GM04503 (cell line): ENCODE measurements around the gene CELF1.

Source experiments
- DNase-seq: peaks from one replicate; pipeline ENCODE4 v3.0.0-alpha.2; 2012; ENCODE audit warnings: low read depth

Gene CELF1

DNA sequence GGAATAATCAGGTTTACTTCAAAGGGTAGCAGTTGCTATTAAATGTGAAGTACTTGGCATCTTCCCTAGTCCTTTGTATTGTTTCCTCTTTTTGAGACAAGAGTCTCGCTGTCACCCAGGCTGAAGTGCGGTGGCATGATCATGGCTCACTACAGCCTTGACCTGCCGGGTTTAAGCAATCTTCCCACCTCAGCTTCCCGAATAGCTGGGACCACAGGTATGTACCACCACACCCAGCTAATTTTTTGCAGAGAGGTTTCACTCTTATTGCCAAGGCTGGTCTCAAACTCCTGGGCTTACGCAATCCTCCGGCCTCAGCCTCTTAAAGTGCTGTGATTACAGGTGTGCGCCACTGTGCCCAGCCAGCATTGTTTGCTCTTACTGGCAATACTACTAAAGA, 67.8 kb downstream of the CELF1 start:
- DNase-seq, result no peak

DNA sequence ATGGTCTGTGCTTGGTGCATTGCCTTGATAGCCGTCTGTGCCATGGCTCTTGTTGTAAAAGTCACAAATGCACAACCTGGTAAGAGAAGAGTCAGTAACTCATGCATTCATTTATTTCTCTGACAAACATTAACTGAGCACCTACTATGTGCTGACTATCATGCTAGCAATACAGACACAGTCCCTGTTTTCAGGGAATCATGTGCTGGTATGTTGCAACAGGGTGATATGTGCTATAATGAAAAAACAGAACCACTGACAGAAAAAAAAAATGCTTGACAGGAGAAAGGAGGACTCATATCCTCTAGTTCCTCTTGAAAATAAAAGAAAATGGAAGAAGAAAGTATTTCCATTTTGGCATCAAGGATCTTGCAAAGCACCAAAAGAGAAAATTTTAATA, 69.5 kb downstream of the CELF1 start:
- no peak for DNase-seq

DNA sequence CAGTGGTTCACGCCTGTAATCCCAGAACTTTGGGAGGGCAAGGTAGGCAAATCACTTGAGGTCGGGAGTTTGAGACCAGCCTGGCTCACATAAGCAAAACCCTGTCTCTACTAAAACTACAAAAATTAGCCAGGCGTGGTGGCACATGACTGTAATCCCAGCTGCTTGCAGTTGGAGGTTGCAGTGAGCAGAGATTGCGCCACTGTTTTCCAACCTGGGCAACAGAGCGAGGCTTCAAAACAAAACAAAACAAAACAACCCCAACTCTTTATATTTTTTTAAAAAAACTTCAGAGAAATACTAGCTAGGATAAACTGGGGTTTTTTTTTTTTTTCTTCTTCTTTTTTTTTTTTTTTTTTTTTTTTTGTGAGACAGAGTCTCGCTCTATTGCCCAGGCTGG, 72.2 kb downstream of the CELF1 start:
- DNase-seq, result no peak

GRCh38 chr11:47478651-47479329, 74.1 kb downstream of the CELF1 start:
- DNase-seq, result no peak

DNA sequence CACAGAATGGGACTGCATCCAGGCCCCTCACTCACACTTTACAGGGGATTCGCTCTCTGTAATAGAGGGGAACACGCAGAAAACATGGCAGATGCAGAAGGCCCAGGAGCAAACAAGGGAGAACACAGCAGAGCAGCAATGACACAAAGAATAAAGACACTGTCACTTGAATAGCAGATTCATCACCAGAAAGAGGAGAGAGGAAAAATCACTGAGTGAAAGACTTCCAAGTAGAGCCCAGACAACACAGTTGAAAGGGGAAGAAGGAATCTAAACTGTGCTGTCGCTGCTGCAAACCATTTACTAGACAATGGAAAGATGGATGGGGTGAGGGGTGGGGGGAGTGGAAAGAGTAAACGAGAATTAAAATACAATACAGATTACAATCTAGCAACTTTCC, 75.2 kb downstream of the CELF1 start:
- no peak for DNase-seq

DNA sequence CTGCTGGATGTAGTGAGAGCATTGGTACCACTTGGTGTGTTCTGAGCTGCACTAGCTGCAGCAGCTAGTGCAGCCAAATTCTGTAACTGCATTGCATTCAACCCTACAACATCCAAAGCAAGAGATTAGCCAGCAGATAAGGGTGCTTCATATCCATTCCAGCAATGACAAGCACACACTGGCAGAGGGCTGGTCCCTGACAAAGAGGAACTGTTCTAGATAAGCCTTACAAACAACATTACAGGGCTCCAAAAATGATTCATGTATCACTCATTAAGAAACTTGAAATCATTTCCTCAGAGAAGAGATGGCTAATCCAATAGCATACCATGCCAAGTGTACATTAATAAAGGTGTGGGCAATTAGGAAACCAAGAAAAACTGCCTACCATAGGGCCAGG, 75.6 kb downstream of the CELF1 start:
- DNase-seq, result no peak

DNA sequence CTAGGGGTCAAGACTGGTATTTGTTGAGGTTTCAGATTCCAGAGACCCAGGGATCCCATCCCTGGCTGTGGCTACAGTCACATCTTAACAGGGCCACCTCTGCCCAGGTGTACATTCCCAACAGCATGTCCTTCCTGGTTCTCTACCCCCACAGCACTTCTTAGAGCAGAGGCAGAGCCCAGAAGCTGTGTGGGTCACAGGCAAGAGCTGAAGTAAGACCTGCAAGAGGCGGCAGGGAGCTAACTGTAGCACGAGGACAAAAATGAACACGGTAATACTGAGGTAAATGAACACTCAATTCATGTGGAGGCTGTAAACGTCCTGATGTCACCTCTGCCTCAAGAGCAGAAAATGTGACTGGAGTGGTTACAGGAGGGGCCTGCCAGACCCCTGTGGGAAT, 82.3 kb downstream of the CELF1 start:
- no peak for DNase-seq

DNA sequence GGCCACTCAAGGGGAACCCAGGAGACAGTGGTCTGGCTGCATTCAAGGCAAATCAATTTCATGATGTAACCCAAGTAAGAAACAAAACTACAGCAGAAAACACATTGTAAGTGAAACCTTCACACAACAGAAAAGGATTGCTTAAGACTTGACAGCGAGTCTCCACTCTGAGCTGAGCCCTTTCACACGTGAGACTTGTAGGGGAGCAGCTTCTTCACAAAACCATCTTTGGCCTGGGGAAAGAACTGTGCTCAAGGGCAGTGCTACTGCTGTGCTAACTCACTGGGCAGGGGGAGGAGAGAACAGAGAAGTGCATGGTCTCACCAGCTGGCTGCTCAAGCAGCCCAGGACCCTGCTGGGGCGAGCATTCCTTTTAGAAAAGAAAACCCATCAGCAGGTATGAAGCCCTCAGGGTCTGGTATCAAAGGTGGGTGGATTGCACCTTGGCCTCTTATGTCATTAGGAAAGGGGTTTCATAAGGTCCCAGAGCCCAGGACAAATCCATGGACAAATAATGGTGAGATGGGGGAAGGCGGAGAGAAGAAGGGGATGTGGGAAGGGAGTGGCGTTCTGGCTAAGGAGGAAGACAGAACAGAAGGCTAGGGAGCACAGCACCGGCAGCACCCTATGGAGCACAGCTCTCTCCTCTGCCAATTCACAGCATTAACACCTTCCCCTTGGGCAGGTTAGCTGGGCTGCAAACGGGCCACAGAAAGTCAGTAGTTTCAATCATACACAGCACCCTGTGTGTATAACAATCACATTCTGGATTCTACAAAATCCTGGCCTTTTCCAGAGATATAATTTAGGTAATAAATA, 83.4 kb downstream of the CELF1 start:
- DNase-seq, result no peak

- no peak for DNase-seq
Measured at GRCh38 chr11:47468598-47469214, 84.2 kb downstream of the CELF1 start.

- DNase-seq, result no peak
Measured at GRCh38 chr11:47467357-47467756, 85.6 kb downstream of the CELF1 start.

DNA sequence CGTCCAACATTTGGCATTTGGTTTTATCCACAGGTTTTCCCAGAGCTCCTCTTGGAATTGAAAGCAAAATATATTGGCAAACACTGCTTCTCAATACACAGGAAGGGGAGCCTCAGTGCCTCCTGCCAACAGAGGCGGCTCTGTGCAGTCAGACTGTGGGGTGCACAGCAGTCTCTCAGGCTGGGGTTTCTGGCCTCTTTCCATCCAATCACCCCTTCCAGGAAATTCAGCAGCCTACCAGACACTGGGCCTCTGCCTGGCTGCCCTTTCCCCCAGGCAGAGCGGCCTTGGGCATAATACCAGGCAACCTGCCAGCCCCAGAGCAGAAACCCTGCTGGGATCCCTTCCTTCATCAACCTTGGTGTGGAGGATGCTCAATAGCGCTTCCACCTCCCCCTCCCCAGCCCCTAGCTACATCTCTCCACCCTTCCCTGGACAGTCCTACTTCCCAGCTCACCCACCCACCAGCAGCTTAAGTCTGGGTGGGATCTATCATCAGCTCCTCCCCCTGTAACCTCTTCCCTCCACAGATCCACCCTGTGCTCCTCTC, 86.2 kb downstream of the CELF1 start:
- DNase-seq, result no peak

- DNase-seq, result no peak
Measured at GRCh38 chr11:47466201-47466600, 86.7 kb downstream of the CELF1 start.

DNA sequence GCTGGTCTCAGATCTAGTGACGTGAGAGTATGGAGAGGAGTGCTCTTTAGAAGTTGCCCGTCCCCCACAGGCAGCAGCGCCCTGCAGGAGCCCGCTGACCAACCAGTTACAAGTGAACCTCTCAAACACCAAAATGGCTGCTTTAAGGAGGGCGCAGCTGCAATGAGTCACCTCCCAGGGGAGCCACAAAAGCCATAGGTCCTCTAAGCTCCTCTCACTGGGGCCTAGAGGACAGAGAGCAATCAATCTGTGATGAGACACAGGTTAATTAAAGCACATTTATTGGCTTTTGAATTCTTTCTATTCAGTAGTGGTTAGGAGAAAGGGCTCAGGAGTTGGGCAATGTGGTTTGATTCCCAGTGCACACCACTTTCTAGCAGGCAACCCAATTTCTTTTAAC, 88.4 kb downstream of the CELF1 start:
- no peak for DNase-seq

GRCh38 chr11:47461876-47462275, 91.1 kb downstream of the CELF1 start:
- DNase-seq, result no peak

GRCh38 chr11:47460571-47461235, 92.2 kb downstream of the CELF1 start:
- DNase-seq, result no peak

GRCh38 chr11:47454258-47454671, 98.7 kb downstream of the CELF1 start:
- DNase-seq, result peak; percentile 47

- no peak for DNase-seq
Measured at GRCh38 chr11:47453365-47453764, 99.6 kb downstream of the CELF1 start.

GRCh38 chr11:47451990-47452389, 100.9 kb downstream of the CELF1 start:
- DNase-seq, result no peak

DNA sequence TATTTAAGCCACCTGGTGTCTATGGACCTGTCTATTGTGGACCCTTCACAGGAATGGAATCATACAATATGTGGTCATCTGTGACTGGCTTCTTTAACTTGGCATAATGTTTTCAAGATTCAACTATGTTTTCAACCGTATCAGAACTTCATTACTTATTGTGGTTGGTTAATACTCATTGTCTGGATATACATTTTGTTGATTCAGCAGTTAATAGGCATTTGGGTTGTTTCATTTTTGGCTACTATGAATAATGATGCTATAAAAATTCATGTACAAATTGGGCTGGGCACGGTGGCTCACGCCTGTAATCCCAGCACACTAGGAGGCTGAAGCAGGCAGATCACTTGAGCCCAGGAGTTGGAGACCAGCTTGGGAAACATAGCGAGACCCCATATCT, 101.5 kb downstream of the CELF1 start:
- DNase-seq, result no peak

DNA sequence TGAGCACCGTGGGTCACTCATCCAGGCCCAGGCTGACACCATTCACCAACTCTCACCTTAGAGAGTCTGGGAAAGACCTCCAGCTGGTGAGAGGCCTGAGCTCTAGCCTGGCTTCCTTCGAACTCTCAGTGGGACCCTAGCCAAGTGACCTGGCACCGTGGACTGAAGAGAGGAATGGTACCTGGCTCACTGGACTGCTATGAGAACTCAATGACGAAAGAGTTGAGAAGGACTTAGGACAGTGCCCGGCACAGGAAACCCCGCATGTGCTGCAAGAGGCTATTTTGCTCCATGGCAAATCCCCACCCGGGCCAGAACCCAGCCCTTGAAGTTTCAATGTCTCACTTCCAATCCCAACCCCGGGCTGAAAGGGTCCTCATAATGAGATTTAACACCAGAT, 103.4 kb downstream of the CELF1 start:
- no peak for DNase-seq

GRCh38 chr11:47448566-47449427, 104.1 kb downstream of the CELF1 start, which contains the start of gene RAPSN:
TSS of gene RAPSN (minus strand) at chr11:47449136. CDS start at chr11:47448964, 172 bp downstream.
- DNase-seq, result no peak
